Gastrocnemius medialis (tissue), 4 donors: ENCODE measurements around the gene ENTR1. TPM values are rescaled to one million over a fixed set of nuclear protein-coding genes. Genes with fewer than 3 reads are reported as not detected.
A peak's percentile ranks its signal among the peaks of the same experiment; 100 is the strongest.

Source experiments
- ATAC-seq, 2 donors: fragments of 150-250 bp; one replicate each; pipeline ENCODE4 v1.9.1; 2016
- DNase-seq, 2 donors: peaks; one replicate each; pipeline ENCODE4 v3.0.0-alpha.2; 2019
- H3K27ac ChIP-seq, 4 donors: fragments of 200-600 bp; sonication (generic); 1 replicate in 1 of 4; 2 replicates in 3 of 4; pipeline ENCODE4 v1.5.1; 2016 to 2018; ENCODE audit warnings: mild to moderate bottlenecking in 2 of 4, moderate library complexity in 1 of 4
- H3K27me3 ChIP-seq, 3 donors: fragments of 200-600 bp; sonication (generic) in 2 of 3; 1 replicate in 1 of 3; 2 replicates in 2 of 3; pipeline versions ENCODE4 v1.5.1 to v1.6.0; 2016 to 2019; ENCODE audit warnings: mild to moderate bottlenecking in 1 of 3, moderate library complexity in 1 of 3
- H3K36me3 ChIP-seq, 2 donors: fragments of 200-600 bp; sonication (generic) in 1 of 2; one replicate each; pipeline ENCODE4 v1.5.1; 2017 to 2018
- H3K4me1 ChIP-seq, 2 donors: fragments of 200-600 bp; sonication (generic) in 1 of 2; one replicate each; pipeline ENCODE4 v1.5.1; 2016 to 2017; ENCODE audit warnings: mild to moderate bottlenecking in 2 of 2
- H3K4me3 ChIP-seq, 4 donors: fragments of 200-600 bp; sonication (generic) in 3 of 4; 1 replicate in 1 of 4; 2 replicates in 3 of 4; pipeline ENCODE4 v1.5.1; 2016 to 2019; ENCODE audit warnings: mild to moderate bottlenecking in 2 of 4
- H3K9me3 ChIP-seq, 3 donors: fragments of 200-600 bp; sonication (generic) in 2 of 3; 1 replicate in 1 of 3; 2 replicates in 2 of 3; pipeline ENCODE4 v1.5.1; 2016 to 2019
- POLR2A ChIP-seq, 2 donors: fragments of 450-650 bp; IDR thresholded peaks; one replicate each; pipeline ENCODE4 v1.6.1; 2017; ENCODE audit warnings: antibody characterized with exemption in 2 of 2, mild to moderate bottlenecking in 2 of 2, moderate library complexity in 2 of 2
- in situ Hi-C, 4 donors: fragments of 200-750 bp; cut with MboI; loops; one replicate each; pipeline versions ENCODE4 v1.15.0 to v1.8.0; 2017; ENCODE audit warnings: low sequenced_read_pairs in 4 of 4
- intact Hi-C: fragments of 100-400 bp; cut with DNase I; formaldehyde crosslinking; loops from one replicate; pipeline ENCODE4 v1.15.1; 2023; ENCODE audit warnings: low total_unique reads
- total RNA-seq, 4 donors: library from RNA; depleted of rRNA; stranded (reverse); fragments of >200 nt; gene quantifications; one replicate each; pipeline versions ENCODE4 v1.1.0 to v1.2.3, GENCODE V29; 2016
- TF ChIP-seq, protein P1 (sequence below), 5 experiments: fragments of 450-650 bp in 3 of 5; fragments of 200-600 bp in 2 of 5; sonication (generic) in 2 of 5; IDR thresholded peaks in 4 of 5; conservative IDR thresholded peaks in 1 of 5; 1 replicate in 4 of 5; 2 replicates in 1 of 5; pipeline ENCODE4 v1.5.1; 2016 to 2019; ENCODE audit warnings: antibody characterized with exemption in 5 of 5, mild to moderate bottlenecking in 3 of 5, moderate library complexity in 3 of 5

ENTR1 gene
- total RNA-seq, 4 donors from 2014 or later = 23.2 to 43.5 (median 36.5) TPM

DNA sequence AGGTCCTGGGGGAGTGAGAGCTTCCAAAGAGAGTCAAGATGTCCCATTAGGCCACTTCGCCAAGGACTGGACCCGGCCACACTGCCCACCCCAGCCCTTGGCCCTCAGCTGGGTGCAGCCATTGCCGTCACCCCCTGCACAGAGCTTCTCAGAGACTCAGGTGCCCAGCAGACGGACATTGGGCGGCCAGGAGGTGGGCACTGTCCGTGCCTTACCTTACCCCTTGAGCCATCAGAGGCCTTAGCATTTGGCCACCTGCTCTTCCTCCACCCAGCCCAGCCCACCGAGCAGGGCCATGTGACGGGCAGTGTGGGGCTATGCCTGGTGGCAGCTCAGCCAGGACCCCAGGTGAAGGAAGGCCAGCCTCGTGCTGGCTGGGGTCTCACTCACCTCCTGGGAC, 43.6 kb downstream of the ENTR1 start:
- Histone ChIP-seq H3K27ac (no peak overlapping the region), H3K27me3 (no peaks in the 10 kb centered on the region), H3K36me3 (no peaks in the 10 kb centered on the region), H3K4me3 (no peak overlapping the region), H3K9me3 (no peaks in the 10 kb centered on the region), H3K4me1 (peaks cover 7 to 9% of the 10 kb centered on the region in 2 donors)
- ATAC-seq (no peak), DNase-seq (no peak)
- in situ Hi-C loops = no loop called here
- TF ChIP-seq, protein P1, sequence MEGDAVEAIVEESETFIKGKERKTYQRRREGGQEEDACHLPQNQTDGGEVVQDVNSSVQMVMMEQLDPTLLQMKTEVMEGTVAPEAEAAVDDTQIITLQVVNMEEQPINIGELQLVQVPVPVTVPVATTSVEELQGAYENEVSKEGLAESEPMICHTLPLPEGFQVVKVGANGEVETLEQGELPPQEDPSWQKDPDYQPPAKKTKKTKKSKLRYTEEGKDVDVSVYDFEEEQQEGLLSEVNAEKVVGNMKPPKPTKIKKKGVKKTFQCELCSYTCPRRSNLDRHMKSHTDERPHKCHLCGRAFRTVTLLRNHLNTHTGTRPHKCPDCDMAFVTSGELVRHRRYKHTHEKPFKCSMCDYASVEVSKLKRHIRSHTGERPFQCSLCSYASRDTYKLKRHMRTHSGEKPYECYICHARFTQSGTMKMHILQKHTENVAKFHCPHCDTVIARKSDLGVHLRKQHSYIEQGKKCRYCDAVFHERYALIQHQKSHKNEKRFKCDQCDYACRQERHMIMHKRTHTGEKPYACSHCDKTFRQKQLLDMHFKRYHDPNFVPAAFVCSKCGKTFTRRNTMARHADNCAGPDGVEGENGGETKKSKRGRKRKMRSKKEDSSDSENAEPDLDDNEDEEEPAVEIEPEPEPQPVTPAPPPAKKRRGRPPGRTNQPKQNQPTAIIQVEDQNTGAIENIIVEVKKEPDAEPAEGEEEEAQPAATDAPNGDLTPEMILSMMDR (IDR thresholded peaks at IDR 0.05 in 4 of 5, conservative IDR thresholded peaks at IDR 0.05 in 1 of 5) = no peak
- TF ChIP-seq POLR2A (IDR thresholded peaks at IDR 0.05) = no peak
- intact Hi-C loops = no loop called here

DNA sequence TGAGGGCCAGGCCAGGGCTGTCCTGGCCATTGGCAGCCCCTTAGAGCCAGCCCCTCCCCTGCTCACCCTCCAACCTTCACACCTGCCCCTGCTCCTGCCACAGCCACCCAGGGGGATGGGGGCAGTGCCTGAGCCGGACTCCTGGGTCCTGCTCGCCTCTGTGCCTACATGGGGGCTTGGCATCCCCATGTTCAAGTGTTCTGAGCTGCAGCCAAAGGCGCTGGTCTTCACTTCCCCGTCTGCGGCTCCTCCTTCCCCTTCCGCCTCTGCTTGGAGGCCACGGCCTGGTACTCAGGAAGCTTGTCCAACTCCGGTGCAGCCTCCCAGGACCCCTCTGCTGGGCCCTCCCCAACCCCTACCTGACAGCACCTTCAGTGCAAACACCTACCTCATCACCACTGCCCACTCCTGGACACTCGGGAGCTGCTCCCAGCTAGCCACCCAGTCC, 44.6 kb downstream of the ENTR1 start:
- Histone ChIP-seq H3K4me3 (no peak overlapping the region), H3K9me3 (no peaks in the 10 kb centered on the region), H3K36me3 (no peaks in the 10 kb centered on the region), H3K27me3 (no peaks in the 10 kb centered on the region), H3K27ac (no peak overlapping the region), H3K4me1 (peaks cover 7 to 9% of the 10 kb centered on the region in 2 donors)
- no peak for DNase-seq
- TF ChIP-seq, protein P1 (IDR thresholded peaks at IDR 0.05 in 4 of 5, conservative IDR thresholded peaks at IDR 0.05 in 1 of 5) = no peak
- TF ChIP-seq POLR2A (IDR thresholded peaks at IDR 0.05) = no peak
- in situ Hi-C loops (no loop called here), intact Hi-C loops (no loop called here)
- no peak for ATAC-seq

DNA sequence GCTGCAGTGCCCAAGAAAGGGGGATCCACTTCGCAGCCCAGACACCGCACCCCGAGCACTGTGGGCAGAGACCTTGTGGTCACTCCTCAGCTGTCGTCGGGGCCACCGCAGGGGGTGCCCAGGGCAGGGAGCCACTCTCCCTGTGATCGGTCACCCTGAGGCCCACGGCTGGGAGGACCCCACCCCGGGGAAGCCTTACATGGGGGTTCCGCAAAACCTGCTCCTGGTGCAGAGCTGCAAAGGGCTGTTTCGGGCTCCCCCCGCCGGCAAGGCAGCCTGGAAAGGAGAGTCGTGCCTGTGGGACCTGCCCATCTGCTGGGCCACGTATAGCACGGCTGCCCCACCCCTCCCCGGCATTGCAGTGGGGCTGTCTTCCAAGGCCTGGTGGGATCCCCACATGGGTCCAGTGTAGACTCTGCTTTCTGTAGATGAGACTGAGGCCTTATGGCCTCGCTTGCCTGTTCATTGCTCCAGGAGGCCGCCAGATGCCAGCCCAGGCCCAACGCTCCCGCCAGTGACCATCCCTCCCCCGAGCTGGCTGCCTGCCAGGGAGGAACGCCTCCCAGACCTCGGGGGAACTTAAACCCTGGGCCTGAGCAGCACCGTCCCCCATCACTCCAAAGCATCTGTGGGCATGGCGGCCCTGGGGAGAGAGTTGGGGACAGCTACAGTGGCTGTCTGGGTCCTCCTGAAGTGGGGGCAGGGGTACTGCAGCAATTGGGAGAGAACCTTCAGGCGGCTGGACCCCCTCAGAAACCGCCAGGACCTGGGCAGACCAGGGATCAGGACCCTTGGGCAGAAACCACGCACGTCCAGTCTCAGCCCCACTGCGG, 45.3 kb downstream of the ENTR1 start:
- H3K27ac ChIP-seq = no peak overlapping the region
- intact Hi-C loops = loop anchor here (5.0 kb wide), 1 partner anchor 458 kb away; the partner anchor contains the start of gene CAMSAP1
- no peaks in the 10 kb centered on the region for H3K36me3 ChIP-seq
- TF ChIP-seq, protein P1 (IDR thresholded peaks at IDR 0.05 in 4 of 5, conservative IDR thresholded peaks at IDR 0.05 in 1 of 5) = no peak
- TF ChIP-seq POLR2A (IDR thresholded peaks at IDR 0.05) = no peak
- in situ Hi-C loops = no loop called here
- no peak overlapping the region for H3K4me3 ChIP-seq
- H3K9me3 ChIP-seq = no peaks in the 10 kb centered on the region
- DNase-seq = no peak
- ATAC-seq = no peak
- no peaks in the 10 kb centered on the region for H3K27me3 ChIP-seq
- H3K4me1 ChIP-seq = peaks cover 7 to 9% of the 10 kb centered on the region in 2 donors

DNA sequence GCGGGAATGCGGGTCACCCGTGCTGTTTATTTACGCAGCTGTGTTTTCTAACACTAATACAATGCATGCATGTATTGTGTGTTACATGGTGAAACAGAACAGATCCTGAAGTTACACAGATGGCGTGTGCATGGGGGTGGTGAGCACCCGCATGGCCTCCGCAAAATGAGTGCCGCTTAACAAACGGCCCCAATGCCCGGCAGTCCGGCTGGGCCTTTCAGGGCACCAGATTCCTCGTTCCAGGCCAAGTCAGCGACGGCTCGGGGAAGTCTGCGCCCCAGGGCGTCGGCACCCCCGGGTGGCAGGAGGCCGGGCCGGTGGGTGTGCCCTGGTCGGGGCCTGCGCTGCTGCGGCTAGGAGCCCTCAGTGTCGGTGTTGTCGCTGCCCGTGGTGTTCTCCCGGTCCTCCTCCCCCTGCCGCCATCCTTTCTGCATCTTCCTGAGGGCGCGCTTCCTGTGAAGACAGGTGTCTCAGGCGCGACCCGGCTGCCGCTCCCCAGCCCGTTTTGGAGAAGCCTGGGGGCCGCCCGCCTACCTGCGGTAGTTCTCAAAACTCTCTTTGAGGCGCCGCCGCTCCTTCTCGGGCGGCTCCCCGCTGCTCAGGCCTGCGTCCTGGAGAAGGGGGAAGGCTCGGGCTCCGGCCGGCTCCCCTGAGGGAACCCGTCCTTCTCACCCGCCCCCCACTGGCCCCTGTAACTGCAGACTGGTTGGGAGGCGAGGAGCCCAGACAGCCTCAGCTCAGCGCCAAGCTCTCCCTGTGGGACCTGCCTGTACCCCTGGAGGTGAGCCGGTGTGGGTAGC, 46.3 kb downstream of the ENTR1 start:
- no peak for DNase-seq
- H3K27ac ChIP-seq = peak overlapping the region in 1 of 4 donors; percentile 94
- peaks cover 7 to 9% of the 10 kb centered on the region in 2 donors for H3K4me1 ChIP-seq
- intact Hi-C loops (loop anchor here (1.0 to 5.0 kb wide), 5 partner anchors 25 to 457 kb away; partner anchors contain the start of genes CAMSAP1, NOTCH1, QSOX2 and SNAPC4), in situ Hi-C loops (no loop called here)
- no peaks in the 10 kb centered on the region for H3K9me3 ChIP-seq
- peak; percentile 0 to 1 for ATAC-seq
- no peaks in the 10 kb centered on the region for H3K36me3 ChIP-seq
- H3K27me3 ChIP-seq = no peaks in the 10 kb centered on the region
- TF ChIP-seq, protein P1 (IDR thresholded peaks at IDR 0.05 in 4 of 5, conservative IDR thresholded peaks at IDR 0.05 in 1 of 5) = peak in 1 of 5 experiments; percentile 7
- no peak for TF ChIP-seq POLR2A (IDR thresholded peaks at IDR 0.05)
- peak overlapping the region in 3 of 4 donors; percentile 68 to 86 (median 81) for H3K4me3 ChIP-seq
